A549 (cell line): ENCODE data around the gene KIAA1191. TPM values are rescaled to one million over a fixed set of nuclear protein-coding genes. Genes with fewer than 3 reads are reported as not detected.
A peak's percentile ranks its signal among the peaks of the same experiment; 100 is the strongest.

Experiments used
- ATAC-seq, 2 experiments: fragments of 200-7000 bp in 1 of 2; fragments of >200 bp in 1 of 2; cut with Nextera tagmentation in 1 of 2; cut with Tn5 transposase in 1 of 2; 3 replicates each; pipeline versions ENCODE4 v1.8.0 to v1.9.1; 2018 to 2020; ENCODE audit warnings: mild to moderate bottlenecking in 1 of 2, moderate library complexity in 1 of 2
- CTCF ChIA-PET: fragments of 300-600 bp; sonication (Branson Sonifier 250); formaldehyde crosslinking; extraction: SDS; loops from one replicate; lab custom pipeline; 2021; ENCODE audit warnings: antibody characterized with exemption, inconsistent platforms; lab: Yijun Ruan, JAX
- POLR2A ChIA-PET: fragments of 350-600 bp; formaldehyde crosslinking; extraction: SDS; loops from one replicate; lab custom pipeline; 2021; ENCODE audit warnings: antibody characterized with exemption, inconsistent platforms; lab: Yijun Ruan, JAX
- DNase-seq, 2 experiments: peaks; one replicate each; pipeline versions ENCODE4 v3.0.0 to v3.0.0-alpha.2; 2011 to 2016; ENCODE audit warnings: low read depth in 1 of 2, low spot score in 1 of 2
- FAIRE-seq: peaks from 2 replicates; lab custom pipeline; 2011; peaks lifted over from hg19 to GRCh38; lab: Jason Lieb, UNC
- H3K27ac ChIP-seq, 2 experiments: fragments of >200 bp; sonication (Bioruptor Twin); formaldehyde crosslinking; 3 replicates each; pipeline ENCODE4 v1.5.1; 2016 to 2017
- H3K4me1 ChIP-seq: fragments of >200 bp; sonication (Bioruptor Twin); formaldehyde crosslinking; 3 replicates; pipeline ENCODE4 v1.6.1; 2016
- H3K4me2 ChIP-seq: fragments of >200 bp; sonication (Bioruptor Twin); formaldehyde crosslinking; 3 replicates; pipeline ENCODE4 v1.6.1; 2016
- H3K4me3 ChIP-seq: fragments of >200 bp; sonication (Bioruptor Twin); formaldehyde crosslinking; 3 replicates; pipeline ENCODE4 v1.5.1; 2016
- H3K9me3 ChIP-seq: fragments of >200 bp; sonication (Bioruptor Twin); formaldehyde crosslinking; 3 replicates; pipeline ENCODE4 v1.6.1; 2016
- ATOH8 ChIP-seq: fragments of 250-450 bp; sonication (Bioruptor Pico); IDR thresholded peaks from 2 replicates; pipeline ENCODE4 v1.5.0; 2020; ENCODE audit warnings: low read depth, mild to moderate bottlenecking, moderate library complexity
- BHLHE40 ChIP-seq: IDR thresholded peaks from 2 replicates; pipeline ENCODE4 v1.6.1; 2012; ENCODE audit warnings: low read depth, low read length, inconsistent platforms
- CBX2 ChIP-seq: fragments of 200-600 bp; sonication (generic); IDR thresholded peaks from 2 replicates; pipeline ENCODE4 v1.6.1; 2016; ENCODE audit warnings: low read depth, mild to moderate bottlenecking, borderline replicate concordance
- CEBPB ChIP-seq, 2 experiments: fragments of >200 bp in 1 of 2; sonication (Bioruptor Twin) in 1 of 2; formaldehyde crosslinking in 1 of 2; IDR thresholded peaks; 2 replicates each; pipeline ENCODE4 v1.6.1; 2012 to 2016
- CTCF ChIP-seq: fragments of >200 bp; sonication (Bioruptor Twin); formaldehyde crosslinking; IDR thresholded peaks from 3 replicates; pipeline ENCODE4 v1.5.1; 2016
- EP300 ChIP-seq, 2 experiments: fragments of >200 bp; sonication (Bioruptor Twin); formaldehyde crosslinking; IDR thresholded peaks; 2 replicates in 1 of 2; 3 replicates in 1 of 2; pipeline ENCODE4 v1.6.1; 2016 to 2017
- HDAC2 ChIP-seq: fragments of 200-600 bp; sonication (generic); IDR thresholded peaks from 2 replicates; pipeline ENCODE4 v1.6.1; 2016
- HES2 ChIP-seq: fragments of >200 bp; sonication (Bioruptor Twin); formaldehyde crosslinking; IDR thresholded peaks from 2 replicates; pipeline ENCODE4 v1.6.1; 2016
- HOXB13 ChIP-seq: fragments of 250-450 bp; sonication (Bioruptor Pico); IDR thresholded peaks from 2 replicates; pipeline ENCODE4 v1.5.0; 2020; ENCODE audit warnings: low read depth, mild to moderate bottlenecking, moderate library complexity
- HOXB5 ChIP-seq: fragments of 250-450 bp; sonication (Bioruptor Pico); IDR thresholded peaks from 2 replicates; pipeline ENCODE4 v1.5.0; 2020; ENCODE audit warnings: mild to moderate bottlenecking, moderate library complexity
- KDM5A ChIP-seq: fragments of 200-600 bp; sonication (generic); IDR thresholded peaks from 2 replicates; pipeline ENCODE4 v1.6.1; 2016; ENCODE audit warnings: antibody characterized with exemption, mild to moderate bottlenecking
- MAFK ChIP-seq: fragments of 450-650 bp; IDR thresholded peaks from 2 replicates; pipeline ENCODE4 v1.6.1; 2014; ENCODE audit not compliant: partially characterized antibody
- NR3C1 ChIP-seq: fragments of >200 bp; sonication (Bioruptor Twin); formaldehyde crosslinking; IDR thresholded peaks from 3 replicates; pipeline ENCODE4 v1.6.1; 2017
- PBX3 ChIP-seq: IDR thresholded peaks from 2 replicates; pipeline ENCODE4 v1.6.1; 2012
- POLR2A ChIP-seq: IDR thresholded peaks from 2 replicates; pipeline ENCODE4 v1.6.1; 2012; ENCODE audit warnings: mild to moderate bottlenecking, low read length
- RAD21 ChIP-seq, 2 experiments: fragments of >200 bp in 1 of 2; sonication (Bioruptor Twin) in 1 of 2; formaldehyde crosslinking in 1 of 2; IDR thresholded peaks in 1 of 2; conservative IDR thresholded peaks in 1 of 2; 2 replicates in 1 of 2; 3 replicates in 1 of 2; pipeline ENCODE4 v1.6.1; 2012 to 2018; ENCODE audit warnings: inconsistent platforms in 1 of 2
- RNF2 ChIP-seq: fragments of 200-600 bp; sonication (generic); IDR thresholded peaks from 2 replicates; pipeline ENCODE4 v1.6.1; 2016; ENCODE audit warnings: low read depth, mild to moderate bottlenecking, antibody characterized with exemption, moderate library complexity, borderline replicate concordance
- ZC3H11A ChIP-seq: fragments of 450-650 bp; IDR thresholded peaks from 2 replicates; pipeline ENCODE4 v1.6.1; 2014; ENCODE audit warnings: antibody characterized with exemption, mild to moderate bottlenecking
- WGBS: methylation state at CpG from one replicate; pipeline ENCODE4 v1.1.6; 2017; ENCODE audit errors: missing lambda C conversion rate; 5-methylcytosine and 5-hydroxymethylcytosine counted together
- polyA plus RNA-seq, 4 experiments: library from polyadenylated mRNA; depleted of rRNA in 3 of 4; stranded (reverse); fragments of >200 nt; fragmentation: RNase III in 1 of 4; extraction: RNeasy Plus Mini Kit Qiagen cat#74134 plus additional on column Dnase treatment in 1 of 4; gene quantifications; 2 replicates in 3 of 4; 3 replicates in 1 of 4; pipeline ENCODE4 v1.2.3, GENCODE V29; 2011 to 2017
- TF ChIP-seq, protein P1 (sequence below): fragments of 250-450 bp; sonication (Bioruptor Pico); IDR thresholded peaks from 2 replicates; pipeline ENCODE4 v1.5.0; 2021; ENCODE audit warnings: mild to moderate bottlenecking, moderate library complexity, borderline replicate concordance

Gene KIAA1191
- polyA plus RNA-seq, 2 of the 4 experiments (the other 2 are of a cell fraction) = 83.6 to 89.3 TPM

DNA sequence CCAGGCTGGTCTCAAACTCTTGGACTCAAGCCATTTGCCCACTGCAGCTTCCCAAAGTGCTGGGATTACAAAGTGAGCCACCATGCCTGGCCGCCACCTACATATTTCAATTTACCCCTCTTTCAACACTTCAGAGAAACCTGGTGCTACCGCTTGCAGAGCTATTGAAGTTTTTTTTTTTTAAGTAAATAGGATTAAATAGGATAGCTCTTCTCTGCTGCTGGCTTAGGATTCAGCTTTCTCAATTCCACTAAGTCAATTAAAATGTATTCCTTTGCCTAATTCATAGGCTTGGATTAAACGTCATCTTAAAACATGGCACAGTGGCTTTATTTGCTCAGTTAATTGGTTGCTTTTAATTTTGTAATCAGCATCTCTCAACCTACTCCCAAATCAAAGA is 41.0 kb downstream of the KIAA1191 start:
- Histone ChIP-seq H3K9me3 (no peaks in the 10 kb centered on the region), H3K4me3 (no peak overlapping the region), H3K4me1 (peaks cover 10% of the 10 kb centered on the region; the same call in 2 of the 3 replicates), H3K4me2 (no peak overlapping the region), H3K27ac (no peak overlapping the region)
- no peak for TF ChIP-seq HDAC2
- TF ChIP-seq ZC3H11A = no peak
- TF ChIP-seq KDM5A = no peak
- TF ChIP-seq HOXB13 = no peak
- TF ChIP-seq CEBPB (IDR thresholded peaks at IDR 0.05) = no peak
- no peak for TF ChIP-seq POLR2A
- TF ChIP-seq RNF2 = no peak
- TF ChIP-seq PBX3 = no peak
- TF ChIP-seq CBX2 = no peak
- TF ChIP-seq NR3C1 = no peak
- no peak for TF ChIP-seq EP300 (IDR thresholded peaks at IDR 0.05)
- no peak for TF ChIP-seq ATOH8
- no peak for TF ChIP-seq HOXB5 (CRISPR knock-in tag)
- TF ChIP-seq MAFK = no peak
- TF ChIP-seq HES2 = no peak
- TF ChIP-seq, protein P1, sequence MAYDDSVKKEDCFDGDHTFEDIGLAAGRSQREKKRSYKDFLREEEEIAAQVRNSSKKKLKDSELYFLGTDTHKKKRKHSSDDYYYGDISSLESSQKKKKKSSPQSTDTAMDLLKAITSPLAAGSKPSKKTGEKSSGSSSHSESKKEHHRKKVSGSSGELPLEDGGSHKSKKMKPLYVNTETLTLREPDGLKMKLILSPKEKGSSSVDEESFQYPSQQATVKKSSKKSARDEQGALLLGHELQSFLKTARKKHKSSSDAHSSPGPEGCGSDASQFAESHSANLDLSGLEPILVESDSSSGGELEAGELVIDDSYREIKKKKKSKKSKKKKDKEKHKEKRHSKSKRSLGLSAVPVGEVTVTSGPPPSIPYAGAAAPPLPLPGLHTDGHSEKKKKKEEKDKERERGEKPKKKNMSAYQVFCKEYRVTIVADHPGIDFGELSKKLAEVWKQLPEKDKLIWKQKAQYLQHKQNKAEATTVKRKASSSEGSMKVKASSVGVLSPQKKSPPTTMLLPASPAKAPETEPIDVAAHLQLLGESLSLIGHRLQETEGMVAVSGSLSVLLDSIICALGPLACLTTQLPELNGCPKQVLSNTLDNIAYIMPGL (CRISPR knock-in tag) = no peak
- FAIRE-seq = no peak
- no peak for ATAC-seq
- POLR2A ChIA-PET = interaction anchor here (0.6 kb wide), 1 partner anchor 41 kb away, joined by 3 read pairs; no protein-coding TSS in a partner anchor
- CTCF ChIA-PET = interaction anchor here (0.8 to 1.8 kb wide), 2 partner anchors 16 to 27 kb away, joined by 3 to 8 read pairs; no protein-coding TSS in a partner anchor
- no peak for DNase-seq
- WGBS = 97% methylated on average over 3 of the region's 3 CpGs

DNA sequence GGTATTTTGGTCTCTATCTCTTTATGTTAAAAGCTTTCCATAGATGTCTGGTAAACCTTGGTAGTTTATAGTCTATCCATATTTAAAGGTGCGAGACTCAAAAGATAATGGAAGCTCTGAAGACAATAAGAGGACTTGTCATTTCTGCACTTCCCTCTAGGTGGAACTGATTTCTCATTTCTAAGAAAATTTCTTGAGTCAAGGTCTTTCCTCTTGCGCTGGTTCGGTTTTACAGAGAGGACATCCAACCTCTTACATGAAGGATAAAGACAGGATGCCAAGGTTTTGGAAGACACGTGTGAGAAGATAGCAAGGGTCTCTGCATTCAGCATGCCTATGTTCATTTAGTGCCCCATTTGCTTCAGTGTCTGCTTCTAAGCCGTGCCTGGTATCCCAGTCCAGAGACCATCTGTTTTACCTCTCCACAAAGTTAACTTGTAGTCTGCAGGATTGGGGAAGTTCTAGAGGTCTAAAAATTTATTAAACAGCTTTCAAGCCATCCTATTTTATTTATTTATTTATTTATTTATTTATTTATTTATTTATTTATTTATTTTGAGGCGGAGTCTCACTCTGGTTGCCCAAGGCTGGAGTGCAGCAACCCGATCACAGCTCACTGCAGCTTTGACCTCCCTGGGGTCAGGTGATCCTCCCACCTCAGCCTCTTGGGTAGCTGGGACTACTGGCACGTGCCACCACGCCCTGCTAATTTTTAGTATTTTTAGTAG is 41.6 kb downstream of the KIAA1191 start:
- Histone ChIP-seq H3K27ac (no peak overlapping the region), H3K9me3 (no peaks in the 10 kb centered on the region), H3K4me1 (peaks cover 10% of the 10 kb centered on the region; the same call in 2 of the 3 replicates), H3K4me3 (no peak overlapping the region), H3K4me2 (no peak overlapping the region)
- WGBS = 89% methylated on average over 9 of the region's 9 CpGs
- no peak for TF ChIP-seq BHLHE40
- TF ChIP-seq CTCF = peak; percentile 10; the same call in 1 of the 3 replicates
- peak; percentile 20; the same call in 1 of the 2 replicates for TF ChIP-seq ZC3H11A
- peak in 1 of 2 experiments; percentile 32; a peak in 1 of 5 replicates for TF ChIP-seq RAD21 (conservative IDR thresholded peaks at IDR 0.05 in 1 of 2, IDR thresholded peaks at IDR 0.05 in 1 of 2)
- CTCF ChIA-PET = interaction anchor here (0.6 to 1.8 kb wide), 3 partner anchors 10 to 28 kb away, joined by 3 to 8 read pairs (median 3); no protein-coding TSS in a partner anchor
- FAIRE-seq = no peak
- DNase-seq = peak; percentile 7 to 37
- peak in 1 of 2 experiments; percentile 48; a peak in 1 of 6 replicates for ATAC-seq
- POLR2A ChIA-PET = interaction anchor here (0.6 kb wide), 1 partner anchor 41 kb away, joined by 3 read pairs; no protein-coding TSS in a partner anchor
